Measurements from ENCODE around the gene OR52I2. TPM values are rescaled to one million over a fixed set of nuclear protein-coding genes. Genes with fewer than 3 reads are reported as not detected.

The OR52I2 gene
- total RNA-seq (2021) = not detected in 2 replicates
- Bru-seq, nascent RNA = not detected
- BruChase-seq, experiment 1, labeled RNA remaining after a 2-hour chase = not detected
- BruChase-seq, experiment 2, labeled RNA remaining after a 6-hour chase = not detected
- long read RNA-seq = 0 reads

DNA sequence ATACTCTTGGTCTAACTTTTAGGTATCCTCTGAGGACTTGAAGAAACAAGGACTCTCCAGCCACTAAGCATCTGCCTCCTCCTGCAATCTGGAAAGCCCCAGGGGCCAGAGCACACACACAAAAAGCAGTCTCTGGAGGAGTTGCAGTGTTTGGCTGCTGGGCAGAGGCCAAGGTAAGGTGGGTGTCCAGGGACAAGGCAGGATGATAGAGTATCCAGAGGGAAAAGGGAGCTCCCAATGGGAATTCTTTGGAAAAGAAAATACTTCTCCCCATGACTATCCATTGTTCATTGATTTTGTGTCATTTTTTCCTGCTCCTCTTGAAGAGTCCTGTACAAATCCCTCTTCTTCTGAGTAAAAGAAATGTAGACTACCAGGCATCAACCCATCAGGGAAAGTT, at the start of gene OR52I2:
OR52I2 (plus strand) TSS at position 301 of the 400 bp plus-strand sequence.
- Histone ChIP-seq H3K4me3 (ENCODE audit: low read depth, low read length, poor library complexity, severe bottlenecking) (no peak within 1 kb of the TSS), H3K27ac (ENCODE audit: low read depth, low read length, poor library complexity, severe bottlenecking) (no peak within 1 kb of the TSS), H3K36me3 (ENCODE audit: insufficient read depth, low read length, poor library complexity, severe bottlenecking) (no peaks in the 10 kb centered on the region), H3K9me3 (ENCODE audit: low read depth, low read length, poor library complexity, severe bottlenecking) (no peaks in the 10 kb centered on the region), H3K27me3 (replicated peaks; ENCODE audit: insufficient read depth, low read depth, low read length, poor library complexity) (peaks cover 6% of the 10 kb centered on the region), H3K4me1 (ENCODE audit: insufficient read depth, low read length, poor library complexity, severe bottlenecking) (no peaks in the 10 kb centered on the region)
- POLR2A ChIA-PET (ENCODE audit: low non-redundant PET) = no interaction called here
- BruUV-seq (replicated peaks) = no TSS peak
- CTCF ChIA-PET = no interaction called here
- intact Hi-C loops (cut with micrococcal nuclease; ENCODE audit: unreplicated experiment) = no loop called here
- TF ChIP-seq EZH2 (IDR thresholded peaks at IDR 0.05; ENCODE audit: borderline replicate concordance, low read depth, low read length, poor library complexity, severe bottlenecking) = no peak
- TF ChIP-seq, protein P1, sequence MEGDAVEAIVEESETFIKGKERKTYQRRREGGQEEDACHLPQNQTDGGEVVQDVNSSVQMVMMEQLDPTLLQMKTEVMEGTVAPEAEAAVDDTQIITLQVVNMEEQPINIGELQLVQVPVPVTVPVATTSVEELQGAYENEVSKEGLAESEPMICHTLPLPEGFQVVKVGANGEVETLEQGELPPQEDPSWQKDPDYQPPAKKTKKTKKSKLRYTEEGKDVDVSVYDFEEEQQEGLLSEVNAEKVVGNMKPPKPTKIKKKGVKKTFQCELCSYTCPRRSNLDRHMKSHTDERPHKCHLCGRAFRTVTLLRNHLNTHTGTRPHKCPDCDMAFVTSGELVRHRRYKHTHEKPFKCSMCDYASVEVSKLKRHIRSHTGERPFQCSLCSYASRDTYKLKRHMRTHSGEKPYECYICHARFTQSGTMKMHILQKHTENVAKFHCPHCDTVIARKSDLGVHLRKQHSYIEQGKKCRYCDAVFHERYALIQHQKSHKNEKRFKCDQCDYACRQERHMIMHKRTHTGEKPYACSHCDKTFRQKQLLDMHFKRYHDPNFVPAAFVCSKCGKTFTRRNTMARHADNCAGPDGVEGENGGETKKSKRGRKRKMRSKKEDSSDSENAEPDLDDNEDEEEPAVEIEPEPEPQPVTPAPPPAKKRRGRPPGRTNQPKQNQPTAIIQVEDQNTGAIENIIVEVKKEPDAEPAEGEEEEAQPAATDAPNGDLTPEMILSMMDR (conservative IDR thresholded peaks at IDR 0.05; ENCODE audit: low read depth, low read length) = no peak
- no peak for DNase-seq (ENCODE audit: low spot score)

DNA sequence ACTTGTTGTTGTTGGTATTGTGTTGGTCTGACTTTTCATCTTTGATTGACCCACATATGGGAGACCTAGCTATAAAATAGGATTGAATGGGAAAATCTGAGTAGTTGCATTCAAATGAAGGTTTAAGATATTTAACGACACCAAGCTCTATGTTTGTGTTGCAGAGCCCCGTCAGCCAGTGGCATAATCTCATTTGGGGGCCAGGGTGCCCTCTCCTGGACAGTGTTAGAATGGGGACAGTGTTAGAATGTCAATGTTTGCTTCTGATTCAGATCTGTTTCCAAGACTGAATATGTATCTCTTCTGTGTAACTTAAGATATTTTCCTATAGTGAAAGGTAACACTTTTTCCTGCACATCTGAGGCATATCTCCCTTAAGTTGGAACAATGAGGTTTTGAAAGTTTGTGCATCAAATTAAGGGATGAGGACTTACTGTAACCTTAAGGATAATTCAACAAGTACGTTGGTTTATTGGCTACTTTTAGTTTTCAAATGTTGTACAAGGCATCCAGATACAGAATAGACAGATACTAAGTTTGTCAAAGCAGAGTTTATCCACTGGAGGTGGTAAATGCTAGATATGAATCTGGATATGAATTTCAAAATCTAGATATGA, 41.8 kb upstream of the OR52I2 start:
- no peaks in the 10 kb centered on the region for H3K4me1 ChIP-seq (ENCODE audit: insufficient read depth, low read length, poor library complexity, severe bottlenecking)
- intact Hi-C loops (cut with micrococcal nuclease; ENCODE audit: unreplicated experiment) = loop anchor here (1.0 kb wide), 1 partner anchor 352 kb away; no protein-coding TSS in a partner anchor
- H3K27me3 ChIP-seq (replicated peaks; ENCODE audit: insufficient read depth, low read depth, low read length, poor library complexity) = peaks cover 8% of the 10 kb centered on the region
- H3K4me3 ChIP-seq (ENCODE audit: low read depth, low read length, poor library complexity, severe bottlenecking) = no peak overlapping the region
- ChIA-PET POLR2A (ENCODE audit: low non-redundant PET) (interaction anchor here (0.6 kb wide), 1 partner anchor 352 kb away, joined by 4 read pairs; no protein-coding TSS in a partner anchor), CTCF (interaction anchor here (0.5 to 1.9 kb wide), 6 partner anchors 12 to 466 kb away, joined by 3 to 28 read pairs (median 3); no protein-coding TSS in a partner anchor)
- no peaks in the 10 kb centered on the region for H3K9me3 ChIP-seq (ENCODE audit: low read depth, low read length, poor library complexity, severe bottlenecking)
- peak; percentile 49 for DNase-seq (ENCODE audit: low spot score)
- H3K27ac ChIP-seq (ENCODE audit: low read depth, low read length, poor library complexity, severe bottlenecking) = no peak overlapping the region
- TF ChIP-seq EZH2 (IDR thresholded peaks at IDR 0.05; ENCODE audit: borderline replicate concordance, low read depth, low read length, poor library complexity, severe bottlenecking) = no peak
- TF ChIP-seq, protein P1 (conservative IDR thresholded peaks at IDR 0.05; ENCODE audit: low read depth, low read length) = peak; percentile 80
- H3K36me3 ChIP-seq (ENCODE audit: insufficient read depth, low read length, poor library complexity, severe bottlenecking) = no peaks in the 10 kb centered on the region
- BruUV-seq (replicated peaks) = no TSS peak

DNA sequence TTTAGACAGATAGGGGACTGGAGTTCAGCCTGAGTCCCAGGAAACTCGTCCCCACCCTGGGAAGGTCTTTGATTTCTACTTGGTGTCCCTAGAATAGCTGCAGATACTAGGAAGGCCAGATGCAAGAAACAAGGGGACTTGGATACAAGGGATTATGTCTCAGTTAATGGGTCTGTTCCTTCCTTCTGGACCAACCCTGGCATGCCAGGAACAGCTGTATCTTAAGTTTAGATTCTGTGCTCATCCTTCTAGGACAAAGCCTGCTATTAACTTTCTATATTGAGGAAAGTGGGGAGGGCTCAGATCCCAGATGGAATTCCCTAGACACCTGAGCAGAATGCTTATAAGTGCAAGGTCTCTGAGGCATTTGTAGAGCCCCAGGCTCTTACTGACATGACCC, 40.5 kb upstream of the OR52I2 start:
- CTCF ChIA-PET = interaction anchor here (1.3 to 1.9 kb wide), 2 partner anchors 353 to 354 kb away, joined by 4 to 7 read pairs; no protein-coding TSS in a partner anchor
- no peaks in the 10 kb centered on the region for H3K9me3 ChIP-seq (ENCODE audit: low read depth, low read length, poor library complexity, severe bottlenecking)
- no peak for TF ChIP-seq EZH2 (IDR thresholded peaks at IDR 0.05; ENCODE audit: borderline replicate concordance, low read depth, low read length, poor library complexity, severe bottlenecking)
- TF ChIP-seq, protein P1 (conservative IDR thresholded peaks at IDR 0.05; ENCODE audit: low read depth, low read length) = no peak
- H3K4me3 ChIP-seq (ENCODE audit: low read depth, low read length, poor library complexity, severe bottlenecking) = no peak overlapping the region
- DNase-seq (ENCODE audit: low spot score) = no peak
- H3K27ac ChIP-seq (ENCODE audit: low read depth, low read length, poor library complexity, severe bottlenecking) = no peak overlapping the region
- H3K36me3 ChIP-seq (ENCODE audit: insufficient read depth, low read length, poor library complexity, severe bottlenecking) = no peaks in the 10 kb centered on the region
- no TSS peak for BruUV-seq (replicated peaks)
- POLR2A ChIA-PET (ENCODE audit: low non-redundant PET) = no interaction called here
- peaks cover 8% of the 10 kb centered on the region for H3K27me3 ChIP-seq (replicated peaks; ENCODE audit: insufficient read depth, low read depth, low read length, poor library complexity)
- intact Hi-C loops (cut with micrococcal nuclease; ENCODE audit: unreplicated experiment) = no loop called here
- H3K4me1 ChIP-seq (ENCODE audit: insufficient read depth, low read length, poor library complexity, severe bottlenecking) = no peaks in the 10 kb centered on the region

All from A673 (cell line).